PC-9 (cell line): Measurements from ENCODE around the gene PDLIM5. TPM values are rescaled to one million over a fixed set of nuclear protein-coding genes. Genes with fewer than 3 reads are reported as not detected.

ENCODE experiments used
- BruUV-seq: library from RNA; stranded (reverse); fragments of 400-500 nt; replicated peaks from 2 replicates; lab custom pipeline; 2021; lab: Mats Ljungman, UMichigan
- CTCF ChIA-PET: fragments of 300-600 bp; sonication (Branson Sonifier 250); formaldehyde crosslinking; loops from one replicate; lab custom pipeline; 2022; ENCODE audit warnings: antibody characterized with exemption; lab: Charles Lee
- POLR2A ChIA-PET: fragments of 300-600 bp; sonication (Branson Sonifier 250); formaldehyde crosslinking; loops from one replicate; lab custom pipeline; 2022; ENCODE audit warnings: antibody characterized with exemption; ENCODE audit not compliant: unreplicated experiment; lab: Charles Lee
- DNase-seq, 2 experiments: peaks; one replicate each; pipeline versions ENCODE4 v3.0.0 to v3.0.0-alpha.2; 2015 to 2022; ENCODE audit warnings: mixed read lengths in 1 of 2
- H2AFZ ChIP-seq: fragments of 200-600 bp; sonication (generic); 2 replicates; pipeline ENCODE4 v1.8.1; 2017; ENCODE audit warnings: antibody characterized with exemption
- H3F3A ChIP-seq: fragments of 200-600 bp; sonication (generic); 2 replicates; pipeline ENCODE4 v1.8.1; 2017; ENCODE audit warnings: antibody characterized with exemption, mild to moderate bottlenecking, low read depth; ENCODE audit not compliant: insufficient read depth
- H3K27ac ChIP-seq: fragments of 200-600 bp; sonication (generic); 2 replicates; pipeline ENCODE4 v1.6.1; 2016; ENCODE audit warnings: mixed run types
- H3K27me3 ChIP-seq: fragments of 200-600 bp; sonication (generic); 2 replicates; pipeline ENCODE4 v1.6.1; 2016; ENCODE audit warnings: low read depth, mixed run types; ENCODE audit not compliant: insufficient read depth
- H3K36me3 ChIP-seq: fragments of 200-600 bp; sonication (generic); 2 replicates; pipeline ENCODE4 v1.6.1; 2016; ENCODE audit warnings: low read depth, mixed run types
- H3K4me1 ChIP-seq: fragments of 200-600 bp; sonication (generic); replicated peaks from 2 replicates; pipeline ENCODE4 v1.6.1; 2016; ENCODE audit warnings: mixed run types; ENCODE audit not compliant: insufficient read depth
- H3K4me2 ChIP-seq: fragments of 200-600 bp; sonication (generic); 2 replicates; pipeline ENCODE4 v1.6.1; 2017; ENCODE audit warnings: mixed run types
- H3K4me3 ChIP-seq: fragments of 200-600 bp; sonication (generic); 2 replicates; pipeline ENCODE4 v1.6.1; 2016; ENCODE audit warnings: mixed run types
- H3K79me2 ChIP-seq: fragments of 200-600 bp; sonication (generic); 2 replicates; pipeline ENCODE4 v1.6.1; 2017; ENCODE audit warnings: low read depth, mixed run types
- H3K9me2 ChIP-seq: fragments of 200-600 bp; sonication (generic); 2 replicates; pipeline ENCODE4 v1.8.1; 2017; ENCODE audit warnings: mild to moderate bottlenecking; ENCODE audit not compliant: insufficient read depth
- H3K9me3 ChIP-seq: fragments of 200-600 bp; sonication (generic); 2 replicates; pipeline ENCODE4 v1.8.1; 2016; ENCODE audit warnings: low read depth; ENCODE audit not compliant: insufficient read depth
- H4K20me1 ChIP-seq: fragments of 200-600 bp; sonication (generic); 2 replicates; pipeline ENCODE4 v1.8.1; 2017; ENCODE audit not compliant: insufficient read depth
- EZH2 ChIP-seq: fragments of 200-600 bp; sonication (generic); IDR thresholded peaks from 2 replicates; pipeline ENCODE4 v1.8.0; 2017; ENCODE audit warnings: antibody characterized with exemption, low read depth
- intact Hi-C: fragments of 100-400 bp; cut with micrococcal nuclease; formaldehyde crosslinking; loops from one replicate; pipeline ENCODE4 v1.10.0; 2022; ENCODE audit not compliant: unreplicated experiment
- total RNA-seq: library from RNA; stranded (reverse); gene quantifications from 2 replicates; pipeline ENCODE4 v1.2.3, GENCODE V29; 2021
- TF ChIP-seq, protein P1 (sequence below): fragments of 200-600 bp; sonication (generic); conservative IDR thresholded peaks from 2 replicates; pipeline ENCODE4 v1.6.1; 2017; ENCODE audit warnings: mixed run types, antibody characterized with exemption, mild to moderate bottlenecking, moderate library complexity

The PDLIM5 gene
- total RNA-seq, 1 experiment from 2014 or later = 130 TPM

DNA sequence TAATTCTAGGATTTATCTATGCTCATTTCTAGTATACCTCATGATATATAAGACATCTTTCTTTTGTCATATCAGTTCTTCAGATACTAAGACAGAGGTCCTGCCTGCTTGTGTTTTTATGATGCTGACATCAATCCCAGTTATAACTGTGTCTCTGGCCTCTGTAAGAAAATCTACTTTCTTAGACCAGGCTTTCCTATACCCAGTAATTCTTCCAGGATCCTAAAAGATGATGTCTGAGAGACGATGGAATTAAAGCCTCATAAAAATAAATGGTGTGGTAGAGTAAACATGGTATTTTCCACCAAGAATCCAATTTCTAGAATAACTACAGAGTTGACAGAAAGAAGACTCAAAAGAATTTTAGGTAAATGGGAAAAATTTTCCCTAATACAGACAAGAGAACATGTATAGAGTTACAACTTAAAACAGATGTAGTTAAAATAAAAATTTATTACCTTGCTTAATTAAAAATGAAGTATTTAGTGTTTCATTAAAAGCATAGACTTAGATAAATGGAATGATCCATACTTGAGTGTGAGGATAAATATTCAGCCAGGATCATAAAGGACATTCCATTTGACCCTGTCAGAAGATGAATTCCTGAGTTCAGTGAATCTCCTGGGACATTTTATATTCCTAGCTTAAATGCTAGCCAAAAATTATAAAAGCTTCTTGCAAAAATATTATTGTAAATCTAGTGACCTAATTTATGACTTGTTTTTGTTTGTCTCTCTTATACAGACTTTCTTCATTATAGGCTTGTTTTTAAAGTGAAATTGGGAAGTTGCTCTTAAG is 137.4 kb downstream of the PDLIM5 start:
- CTCF ChIA-PET = no interaction called here

DNA sequence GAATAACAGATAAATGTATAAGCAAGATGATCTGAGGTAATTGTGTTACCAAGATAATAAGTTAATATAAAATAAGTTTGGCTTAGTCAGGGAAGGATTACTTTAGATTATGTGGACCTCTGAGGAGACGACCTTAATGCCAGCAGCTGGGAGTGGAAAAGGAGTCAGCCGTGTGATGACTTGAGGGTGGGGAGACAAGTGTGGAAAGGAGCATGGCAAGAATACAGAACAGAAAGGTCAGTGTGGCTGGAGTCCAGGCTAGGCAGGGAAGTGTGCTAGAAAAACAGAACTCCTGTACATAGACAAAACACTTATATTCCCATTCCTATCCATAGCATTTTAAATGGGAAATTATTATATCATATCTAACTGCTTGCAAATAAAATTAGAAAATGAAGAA is 138.8 kb downstream of the PDLIM5 start:
- no peak for DNase-seq
- Histone ChIP-seq H3K4me2 (no peak overlapping the region), H3K27me3 (no peaks in the 10 kb centered on the region), H3K4me3 (no peak overlapping the region), H4K20me1 (no peaks in the 10 kb centered on the region), H3F3A (no peaks in the 10 kb centered on the region), H3K9me3 (no peaks in the 10 kb centered on the region), H2AFZ (no peak overlapping the region), H3K27ac (no peak overlapping the region), H3K4me1 (no peaks in the 10 kb centered on the region; the same call in 1 of the 2 replicates), H3K9me2 (no peaks in the 10 kb centered on the region), H3K36me3 (0 out of 2 replicates have a peak, but pooled peaks cover 10% of the 10 kb centered on the region), H3K79me2 (no peaks in the 10 kb centered on the region)
- no peak for TF ChIP-seq EZH2
- TF ChIP-seq, protein P1, sequence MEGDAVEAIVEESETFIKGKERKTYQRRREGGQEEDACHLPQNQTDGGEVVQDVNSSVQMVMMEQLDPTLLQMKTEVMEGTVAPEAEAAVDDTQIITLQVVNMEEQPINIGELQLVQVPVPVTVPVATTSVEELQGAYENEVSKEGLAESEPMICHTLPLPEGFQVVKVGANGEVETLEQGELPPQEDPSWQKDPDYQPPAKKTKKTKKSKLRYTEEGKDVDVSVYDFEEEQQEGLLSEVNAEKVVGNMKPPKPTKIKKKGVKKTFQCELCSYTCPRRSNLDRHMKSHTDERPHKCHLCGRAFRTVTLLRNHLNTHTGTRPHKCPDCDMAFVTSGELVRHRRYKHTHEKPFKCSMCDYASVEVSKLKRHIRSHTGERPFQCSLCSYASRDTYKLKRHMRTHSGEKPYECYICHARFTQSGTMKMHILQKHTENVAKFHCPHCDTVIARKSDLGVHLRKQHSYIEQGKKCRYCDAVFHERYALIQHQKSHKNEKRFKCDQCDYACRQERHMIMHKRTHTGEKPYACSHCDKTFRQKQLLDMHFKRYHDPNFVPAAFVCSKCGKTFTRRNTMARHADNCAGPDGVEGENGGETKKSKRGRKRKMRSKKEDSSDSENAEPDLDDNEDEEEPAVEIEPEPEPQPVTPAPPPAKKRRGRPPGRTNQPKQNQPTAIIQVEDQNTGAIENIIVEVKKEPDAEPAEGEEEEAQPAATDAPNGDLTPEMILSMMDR = no peak
- intact Hi-C loops = no loop called here
- no TSS peak for BruUV-seq
- ChIA-PET POLR2A (no interaction called here), CTCF (no interaction called here)

More for the DNA sequence above, 137.4 kb downstream of the PDLIM5 start:
- TF ChIP-seq, protein P1 = no peak
- TF ChIP-seq EZH2 = no peak
- Histone ChIP-seq H3K4me1 (no peaks in the 10 kb centered on the region), H2AFZ (no peak overlapping the region), H3K4me3 (no peak overlapping the region), H4K20me1 (no peaks in the 10 kb centered on the region), H3F3A (no peaks in the 10 kb centered on the region), H3K27ac (no peak overlapping the region), H3K79me2 (no peaks in the 10 kb centered on the region), H3K9me3 (no peaks in the 10 kb centered on the region), H3K27me3 (no peaks in the 10 kb centered on the region), H3K9me2 (no peaks in the 10 kb centered on the region), H3K4me2 (no peak overlapping the region), H3K36me3 (0 out of 2 replicates have a peak, but pooled peaks cover 10% of the 10 kb centered on the region)
- no TSS peak for BruUV-seq
- intact Hi-C loops = no loop called here
- DNase-seq = no peak
- POLR2A ChIA-PET = no interaction called here

DNA sequence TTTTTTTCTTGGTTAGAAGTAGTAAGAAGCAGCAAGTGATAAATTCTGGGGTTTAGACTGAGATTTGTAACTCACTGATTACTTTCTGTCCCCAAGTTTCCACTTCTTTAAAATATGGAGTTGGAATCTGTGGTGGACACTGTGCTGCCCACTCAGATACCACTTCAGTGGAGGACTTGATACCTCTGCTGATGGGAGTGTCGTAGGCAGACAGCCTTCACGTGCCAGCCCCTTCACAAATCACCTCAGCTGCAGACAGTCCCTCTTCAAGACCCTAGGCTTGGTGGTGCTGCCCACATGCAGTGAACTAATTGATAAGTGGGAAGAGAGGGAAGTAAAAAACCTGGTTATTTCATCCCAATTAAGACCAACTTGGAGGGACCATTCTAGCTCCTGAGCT is 139.5 kb downstream of the PDLIM5 start:
- no peaks in the 10 kb centered on the region; the same call in 1 of the 2 replicates for H3K4me1 ChIP-seq
- 0 out of 2 replicates have a peak, but pooled peaks cover 6% of the 10 kb centered on the region for H3K36me3 ChIP-seq
- H3K4me2 ChIP-seq = no peak overlapping the region
- no peaks in the 10 kb centered on the region for H4K20me1 ChIP-seq
- ChIA-PET POLR2A (no interaction called here), CTCF (no interaction called here)
- no peaks in the 10 kb centered on the region for H3K79me2 ChIP-seq
- intact Hi-C loops = no loop called here
- TF ChIP-seq, protein P1 = no peak
- TF ChIP-seq EZH2 = no peak
- no TSS peak for BruUV-seq
- H3K9me2 ChIP-seq = no peaks in the 10 kb centered on the region
- H2AFZ ChIP-seq = no peak overlapping the region
- no peaks in the 10 kb centered on the region for H3K9me3 ChIP-seq
- no peak overlapping the region for H3K27ac ChIP-seq
- H3K27me3 ChIP-seq = no peaks in the 10 kb centered on the region
- no peak overlapping the region for H3K4me3 ChIP-seq
- no peak for DNase-seq
- H3F3A ChIP-seq = no peaks in the 10 kb centered on the region
